GM18498 (cell line): ENCODE results near the gene TBC1D21.

Source experiments
- ATAC-seq: cut with Tn5 transposase; IDR thresholded peaks from one replicate; pipeline ENCODE4 v1.9.1; 2021; ENCODE audit warnings: mild to moderate bottlenecking, moderate library complexity; ENCODE audit not compliant: unreplicated experiment

TBC1D21 gene

GRCh38 chr15:73906346-73907034 lies 33.1 kb downstream of the TBC1D21 start:
- ATAC-seq, result no peak

DNA sequence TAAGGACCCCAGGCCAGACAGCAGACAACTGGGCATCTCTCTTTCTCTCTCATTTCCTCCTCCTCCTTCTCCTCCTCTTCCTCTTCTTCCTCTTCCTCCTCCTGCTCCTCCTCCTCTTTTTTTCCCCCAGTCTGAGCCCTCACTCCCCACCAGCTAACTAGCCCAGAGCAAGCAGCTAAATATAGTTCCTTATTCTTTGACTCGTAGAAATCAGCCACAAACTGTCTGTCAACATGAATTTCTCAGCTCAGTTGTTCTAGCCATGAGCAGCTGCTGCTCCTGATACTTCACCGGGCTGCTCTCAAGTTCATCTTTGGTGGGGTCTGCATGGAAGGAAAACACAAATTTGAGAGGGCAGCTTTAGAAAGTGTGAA lies 33.7 kb downstream of the TBC1D21 start:
- no peak for ATAC-seq

- ATAC-seq, result no peak
Observed at GRCh38 chr15:73908030-73908821, 34.9 kb downstream of the TBC1D21 start.

- no peak for ATAC-seq
Observed at GRCh38 chr15:73908822-73909122, 35.4 kb downstream of the TBC1D21 start.

GRCh38 chr15:73909651-73910050 lies 36.3 kb downstream of the TBC1D21 start:
- no peak for ATAC-seq

GRCh38 chr15:73910522-73911303 lies 37.3 kb downstream of the TBC1D21 start:
- ATAC-seq, result no peak

GRCh38 chr15:73912030-73912596 lies 38.7 kb downstream of the TBC1D21 start:
- no peak for ATAC-seq

- no peak for ATAC-seq
Observed at GRCh38 chr15:73914145-73914544, 40.8 kb downstream of the TBC1D21 start.

- no peak for ATAC-seq
Observed at GRCh38 chr15:73915082-73915481, 41.7 kb downstream of the TBC1D21 start.

GRCh38 chr15:73918784-73919183 lies 45.4 kb downstream of the TBC1D21 start:
- ATAC-seq, result no peak

DNA sequence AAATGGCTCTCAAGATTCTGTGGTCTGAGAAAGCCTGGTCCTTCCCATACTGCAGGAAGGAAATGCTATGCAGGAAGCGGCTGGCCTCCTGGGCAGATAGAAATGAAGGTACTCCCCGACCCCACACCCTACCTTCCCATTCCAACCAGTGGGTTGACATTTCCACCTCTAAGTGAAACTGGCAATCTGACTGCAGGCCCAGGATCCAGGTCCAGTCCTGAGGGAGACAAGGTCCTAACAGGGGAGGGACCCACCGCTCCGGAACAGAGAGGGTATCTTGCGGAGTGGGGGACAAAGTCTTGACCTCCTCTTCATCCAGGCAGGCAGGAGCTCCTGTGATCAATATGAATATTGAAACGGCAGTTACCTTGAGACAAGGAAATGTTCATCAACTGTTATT lies 46.3 kb downstream of the TBC1D21 start:
- no peak for ATAC-seq

GRCh38 chr15:73921254-73921925 lies 48.0 kb downstream of the TBC1D21 start:
- ATAC-seq, result no peak

- ATAC-seq, result no peak
Observed at GRCh38 chr15:73922186-73923151, 49.1 kb downstream of the TBC1D21 start.

GRCh38 chr15:73923156-73923487 lies 49.8 kb downstream of the TBC1D21 start:
- ATAC-seq, result no peak

GRCh38 chr15:73923488-73924164 lies 50.3 kb downstream of the TBC1D21 start:
- ATAC-seq, result no peak

GRCh38 chr15:73924171-73924921 lies 51.0 kb downstream of the TBC1D21 start:
- no peak for ATAC-seq

DNA sequence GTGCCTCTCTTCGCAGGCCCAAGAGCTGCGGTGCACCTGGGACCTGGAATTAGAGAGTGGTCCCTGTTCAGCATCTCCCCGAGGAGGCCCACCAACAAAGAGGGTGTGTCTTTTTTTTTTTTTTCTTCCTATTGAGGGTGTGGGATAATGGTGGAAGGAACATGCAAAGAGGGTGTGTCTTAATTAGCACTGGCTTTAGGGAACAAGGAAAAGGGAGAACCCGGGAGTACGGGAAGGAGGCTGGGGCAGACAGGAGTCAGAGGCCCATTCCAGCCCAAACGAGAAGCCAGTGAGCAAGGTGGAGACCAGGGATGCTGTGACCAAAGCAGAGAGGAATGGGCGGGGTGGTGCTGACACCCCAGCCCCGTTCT lies 52.5 kb downstream of the TBC1D21 start:
- no peak for ATAC-seq

DNA sequence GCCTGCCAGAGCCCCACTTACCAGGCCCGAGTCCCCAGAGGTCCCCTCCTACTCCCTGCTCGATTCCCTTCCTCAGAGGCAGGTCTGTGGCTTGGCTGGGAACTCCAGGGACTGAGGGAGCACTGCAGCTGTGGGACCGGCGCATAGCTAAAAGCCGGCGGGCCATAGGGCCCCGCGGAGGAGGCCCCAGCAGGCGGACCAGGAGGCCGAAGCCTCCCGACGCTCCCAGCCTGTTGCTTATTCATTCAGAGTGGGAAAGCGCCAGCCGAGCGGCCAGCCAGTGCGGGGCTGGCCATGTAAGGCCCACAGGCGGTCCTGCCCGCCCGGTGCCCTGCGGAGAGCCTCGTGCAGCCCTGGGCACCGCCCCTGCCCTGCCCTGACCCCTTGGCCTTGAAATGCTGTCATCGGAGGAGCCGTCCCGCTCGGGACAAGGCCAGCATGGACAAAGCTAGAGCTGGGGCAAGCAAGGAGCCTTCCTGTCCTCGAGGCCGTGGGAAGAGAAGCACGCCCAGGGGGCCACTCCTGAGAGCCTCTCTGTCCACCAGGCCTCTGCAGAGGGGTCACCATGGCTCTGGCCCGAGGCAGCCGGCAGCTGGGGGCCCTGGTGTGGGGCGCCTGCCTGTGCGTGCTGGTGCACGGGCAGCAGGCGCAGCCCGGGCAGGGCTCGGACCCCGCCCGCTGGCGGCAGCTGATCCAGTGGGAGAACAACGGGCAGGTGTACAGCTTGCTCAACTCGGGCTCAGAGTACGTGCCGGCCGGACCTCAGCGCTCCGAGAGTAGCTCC lies 53.0 kb downstream of the TBC1D21 start, which contains the start of gene LOXL1:
LOXL1 (plus strand) TSS at position 244 of the 784 bp plus-strand sequence; CDS start at position 566, 322 bp downstream.
- no peak for ATAC-seq
